CD4-positive, alpha-beta memory T cell (primary cell): ENCODE measurements around the gene DYSF. TPM values are rescaled to one million over a fixed set of nuclear protein-coding genes. Genes with fewer than 3 reads are reported as not detected.

Source experiments
- CTCF ChIA-PET: fragments of 350-600 bp; sonication (Branson Sonifier 250); formaldehyde crosslinking; loops from one replicate; lab custom pipeline; 2021; ENCODE audit warnings: inconsistent platforms; ENCODE audit not compliant: partially characterized antibody; lab: Charles Lee
- POLR2A ChIA-PET: fragments of 350-600 bp; sonication (Branson Sonifier 250); formaldehyde crosslinking; loops from one replicate; lab custom pipeline; 2021; ENCODE audit not compliant: partially characterized antibody; lab: Charles Lee
- DNase-seq, 5 donors: peaks; one replicate each; pipeline versions ENCODE4 v3.0.0 to v3.0.0-alpha.2; 2020 to 2022; ENCODE audit warnings: mixed read lengths in 1 of 5
- H3K27ac ChIP-seq: one replicate; pipeline ENCODE4 v1.7.0; 2013; ENCODE audit warnings: low read depth, low read length
- H3K27me3 ChIP-seq: 2 replicates; pipeline ENCODE4 v1.7.0; 2013; ENCODE audit warnings: mild to moderate bottlenecking, low read length, moderate library complexity; ENCODE audit not compliant: insufficient read depth
- H3K36me3 ChIP-seq: 2 replicates; pipeline ENCODE4 v1.7.0; 2013; ENCODE audit warnings: mild to moderate bottlenecking, low read length, moderate library complexity; ENCODE audit not compliant: insufficient read depth
- H3K4me1 ChIP-seq: 2 replicates; pipeline ENCODE4 v1.7.0; 2013; ENCODE audit warnings: mild to moderate bottlenecking, low read length, moderate library complexity; ENCODE audit not compliant: insufficient read depth
- H3K4me3 ChIP-seq, 2 donors: one replicate each; pipeline ENCODE4 v1.7.0; 2013; ENCODE audit warnings: low read length in 2 of 2, mild to moderate bottlenecking in 1 of 2
- H3K9me3 ChIP-seq, 2 donors: one replicate each; pipeline ENCODE4 v1.7.0; 2013; ENCODE audit warnings: low read length in 2 of 2, control low read depth in 1 of 2; ENCODE audit not compliant: control insufficient read depth in 1 of 2
- H3K27ac Mint-ChIP-seq, 7 donors: one replicate each; pipeline ENCODE4 v1.8.0; 2020 to 2021; ENCODE audit warnings: mixed read lengths in 7 of 7, mild to moderate bottlenecking in 6 of 7, inconsistent platforms in 3 of 7, moderate library complexity in 3 of 7
- H3K27me3 Mint-ChIP-seq, 2 donors: one replicate each; pipeline ENCODE4 v1.8.0; 2020 to 2021; ENCODE audit warnings: mixed read lengths in 2 of 2
- H3K36me3 Mint-ChIP-seq, 2 donors: one replicate each; pipeline ENCODE4 v1.8.0; 2020 to 2021; ENCODE audit warnings: mixed read lengths in 2 of 2, inconsistent platforms in 1 of 2, mild to moderate bottlenecking in 1 of 2
- H3K4me1 Mint-ChIP-seq, 4 donors: one replicate each; pipeline ENCODE4 v1.8.0; 2020 to 2021; ENCODE audit warnings: mixed read lengths in 4 of 4, mild to moderate bottlenecking in 1 of 4
- H3K4me3 Mint-ChIP-seq, 8 donors: one replicate each; pipeline ENCODE4 v1.8.0; 2020 to 2021; ENCODE audit warnings: mixed read lengths in 8 of 8, mild to moderate bottlenecking in 7 of 8, moderate library complexity in 6 of 8, inconsistent platforms in 3 of 8
- H3K9me3 Mint-ChIP-seq, 8 donors: one replicate each; pipeline ENCODE4 v1.8.0; 2020 to 2021; ENCODE audit warnings: mixed read lengths in 8 of 8, mild to moderate bottlenecking in 5 of 8, inconsistent platforms in 3 of 8, moderate library complexity in 1 of 8
- intact Hi-C: fragments of 100-400 bp; cut with micrococcal nuclease; formaldehyde crosslinking; loops from one replicate; pipeline ENCODE4 v1.15.1; 2023
- polyA plus RNA-seq, 2 donors: library from polyadenylated mRNA; unstranded; fragments of 300-500 nt; fragmentation: Illumina TruSeq; gene quantifications; one replicate each; pipeline ENCODE4 v1.2.3, GENCODE V29; 2021
- total RNA-seq, 2 experiments: library from RNA; stranded (reverse); gene quantifications; one replicate each; pipeline ENCODE4 v1.2.3, GENCODE V29; 2021

The DYSF gene
- total and polyA plus RNA-seq, 4 experiments from 2014 or later: 0.28 to 0.49 TPM; not detected in 2

- Histone ChIP-seq H3K4me1 (no peaks in the 10 kb centered on the region), H3K27ac (no peak overlapping the region), H3K27me3 (no peaks in the 10 kb centered on the region), H3K4me3 (no peak overlapping the region), H3K9me3 (no peaks in the 10 kb centered on the region), H3K36me3 (no peaks in the 10 kb centered on the region)
- H3K27me3 Mint-ChIP-seq: peaks cover 2 to 7% of the 10 kb centered on the region in 2 donors
- no peaks in the 10 kb centered on the region for H3K36me3 Mint-ChIP-seq
- intact Hi-C loops: no loop called here
- POLR2A ChIA-PET: no interaction called here
- H3K27ac Mint-ChIP-seq: no peak overlapping the region
- CTCF ChIA-PET: interaction anchor here (2.6 to 16.7 kb wide), 2 partner anchors 9 to 208 kb away, joined by 8 to 391 read pairs; no protein-coding TSS in a partner anchor
- peaks cover 0 to 2% (median 1%) of the 10 kb centered on the region in 4 donors for H3K4me1 Mint-ChIP-seq
- DNase-seq: no peak
- H3K9me3 Mint-ChIP-seq: no peaks in the 10 kb centered on the region
- no peak overlapping the region for H3K4me3 Mint-ChIP-seq
These were observed 54.1 kb downstream of the DYSF start for GRCh38 chr2:71507476-71507875.

- Histone ChIP-seq H3K36me3 (no peaks in the 10 kb centered on the region), H3K9me3 (no peaks in the 10 kb centered on the region), H3K27me3 (no peaks in the 10 kb centered on the region), H3K27ac (no peak overlapping the region), H3K4me1 (no peaks in the 10 kb centered on the region), H3K4me3 (no peak overlapping the region)
- POLR2A ChIA-PET: interaction anchor here (1.2 kb wide), 1 partner anchor 211 kb away, joined by 6 read pairs; no protein-coding TSS in a partner anchor
- intact Hi-C loops: loop anchor here (1.0 kb wide), 1 partner anchor 211 kb away; no protein-coding TSS in a partner anchor
- no peaks in the 10 kb centered on the region for H3K36me3 Mint-ChIP-seq
- H3K27me3 Mint-ChIP-seq: peaks cover 2 to 7% of the 10 kb centered on the region in 2 donors
- H3K4me3 Mint-ChIP-seq: no peak overlapping the region
- no peak overlapping the region for H3K27ac Mint-ChIP-seq
- H3K4me1 Mint-ChIP-seq: peaks cover 0 to 2% (median 1%) of the 10 kb centered on the region in 4 donors
- peak; percentile 57 to 69 (median 64) for DNase-seq
- H3K9me3 Mint-ChIP-seq: no peaks in the 10 kb centered on the region
- CTCF ChIA-PET: interaction anchor here (0.6 to 16.7 kb wide), 21 partner anchors 9 to 361 kb away, joined by 3 to 391 read pairs (median 4); partner anchors contain the start of gene ZNF638
These were observed 56.9 kb downstream of the DYSF start for GRCh38 chr2:71510196-71510807.

GRCh38 chr2:71510938-71511337, 57.6 kb downstream of the DYSF start:
- intact Hi-C loops: loop anchor here (1.0 kb wide), 1 partner anchor 212 kb away; no protein-coding TSS in a partner anchor
- Mint-ChIP-seq H3K9me3 (no peaks in the 10 kb centered on the region), H3K4me3 (no peak overlapping the region), H3K27ac (no peak overlapping the region), H3K27me3 (peaks cover 2 to 8% of the 10 kb centered on the region in 2 donors), H3K36me3 (no peaks in the 10 kb centered on the region), H3K4me1 (peaks cover 0 to 2% (median 1%) of the 10 kb centered on the region in 4 donors)
- Histone ChIP-seq H3K4me3 (no peak overlapping the region), H3K27me3 (no peaks in the 10 kb centered on the region), H3K36me3 (no peaks in the 10 kb centered on the region), H3K27ac (no peak overlapping the region), H3K9me3 (no peaks in the 10 kb centered on the region), H3K4me1 (no peaks in the 10 kb centered on the region)
- POLR2A ChIA-PET: interaction anchor here (1.2 kb wide), 1 partner anchor 211 kb away, joined by 6 read pairs; no protein-coding TSS in a partner anchor
- DNase-seq: no peak
- CTCF ChIA-PET: interaction anchor here (0.6 to 16.7 kb wide), 18 partner anchors 10 to 362 kb away, joined by 3 to 391 read pairs (median 4); partner anchors contain the start of gene ZNF638

- Histone ChIP-seq H3K9me3 (no peaks in the 10 kb centered on the region), H3K36me3 (no peaks in the 10 kb centered on the region), H3K4me1 (no peaks in the 10 kb centered on the region), H3K27me3 (no peaks in the 10 kb centered on the region), H3K27ac (no peak overlapping the region), H3K4me3 (no peak overlapping the region)
- Mint-ChIP-seq H3K9me3 (no peaks in the 10 kb centered on the region), H3K36me3 (no peaks in the 10 kb centered on the region), H3K4me1 (peaks cover 0 to 2% (median 1%) of the 10 kb centered on the region in 4 donors), H3K27me3 (peaks cover 5 to 11% of the 10 kb centered on the region in 2 donors), H3K4me3 (no peak overlapping the region), H3K27ac (no peak overlapping the region)
- no peak for DNase-seq
- ChIA-PET CTCF (interaction anchor here (1.1 to 16.7 kb wide), 5 partner anchors 10 to 355 kb away, joined by 3 to 391 read pairs (median 5); no protein-coding TSS in a partner anchor), POLR2A (no interaction called here)
- intact Hi-C loops: no loop called here
These were observed 58.4 kb downstream of the DYSF start for GRCh38 chr2:71511776-71512175.

- H3K4me3 Mint-ChIP-seq: no peak overlapping the region
- Histone ChIP-seq H3K36me3 (no peaks in the 10 kb centered on the region), H3K27ac (no peak overlapping the region), H3K27me3 (no peaks in the 10 kb centered on the region), H3K9me3 (no peaks in the 10 kb centered on the region), H3K4me1 (no peaks in the 10 kb centered on the region), H3K4me3 (no peak overlapping the region)
- H3K9me3 Mint-ChIP-seq: no peaks in the 10 kb centered on the region
- intact Hi-C loops: no loop called here
- no peaks in the 10 kb centered on the region for H3K36me3 Mint-ChIP-seq
- DNase-seq: no peak
- peaks cover 5 to 11% of the 10 kb centered on the region in 2 donors for H3K27me3 Mint-ChIP-seq
- CTCF ChIA-PET: interaction anchor here (1.0 to 16.7 kb wide), 5 partner anchors 9 to 356 kb away, joined by 3 to 391 read pairs (median 4); no protein-coding TSS in a partner anchor
- no peak overlapping the region for H3K27ac Mint-ChIP-seq
- peaks cover 0 to 2% (median 1%) of the 10 kb centered on the region in 4 donors for H3K4me1 Mint-ChIP-seq
- POLR2A ChIA-PET: no interaction called here
These were observed 59.0 kb downstream of the DYSF start for GRCh38 chr2:71512386-71512785.

- intact Hi-C loops: no loop called here
- peaks cover 5 to 11% of the 10 kb centered on the region in 2 donors for H3K27me3 Mint-ChIP-seq
These were observed 59.7 kb downstream of the DYSF start for GRCh38 chr2:71513096-71513495.

GRCh38 chr2:71513721-71514120, 60.4 kb downstream of the DYSF start:
- intact Hi-C loops: no loop called here
- no peaks in the 10 kb centered on the region for H3K27me3 ChIP-seq
- no peaks in the 10 kb centered on the region for H3K4me1 ChIP-seq
- Mint-ChIP-seq H3K9me3 (no peaks in the 10 kb centered on the region), H3K27me3 (peaks cover 5 to 11% of the 10 kb centered on the region in 2 donors), H3K4me3 (no peak overlapping the region), H3K36me3 (no peaks in the 10 kb centered on the region), H3K27ac (no peak overlapping the region), H3K4me1 (peaks cover 0 to 2% (median 1%) of the 10 kb centered on the region in 4 donors)
- H3K9me3 ChIP-seq: no peaks in the 10 kb centered on the region
- no peak overlapping the region for H3K27ac ChIP-seq
- H3K4me3 ChIP-seq: no peak overlapping the region
- H3K36me3 ChIP-seq: no peaks in the 10 kb centered on the region
- POLR2A ChIA-PET: no interaction called here
- DNase-seq: no peak
- CTCF ChIA-PET: interaction anchor here (1.5 to 16.7 kb wide), 2 partner anchors 210 to 215 kb away, joined by 4 to 391 read pairs; no protein-coding TSS in a partner anchor

More at GRCh38 chr2:71513096-71513495, 59.7 kb downstream of the DYSF start:
- no peak overlapping the region for H3K27ac ChIP-seq
- H3K9me3 Mint-ChIP-seq: no peaks in the 10 kb centered on the region
- H3K4me3 ChIP-seq: no peak overlapping the region
- CTCF ChIA-PET: interaction anchor here (1.0 to 16.7 kb wide), 6 partner anchors 9 to 357 kb away, joined by 3 to 391 read pairs (median 4); no protein-coding TSS in a partner anchor
- no peaks in the 10 kb centered on the region for H3K27me3 ChIP-seq
- no peaks in the 10 kb centered on the region for H3K36me3 Mint-ChIP-seq
- no peaks in the 10 kb centered on the region for H3K4me1 ChIP-seq
- H3K4me3 Mint-ChIP-seq: no peak overlapping the region
- no peaks in the 10 kb centered on the region for H3K36me3 ChIP-seq
- no peaks in the 10 kb centered on the region for H3K9me3 ChIP-seq
- no peak for DNase-seq
- no peak overlapping the region for H3K27ac Mint-ChIP-seq
- POLR2A ChIA-PET: no interaction called here
- H3K4me1 Mint-ChIP-seq: peaks cover 0 to 2% (median 1%) of the 10 kb centered on the region in 4 donors
